Mononuclear cell (primary cell): ENCODE measurements around the gene BCL3. TPM values are rescaled to one million over a fixed set of nuclear protein-coding genes. Genes with fewer than 3 reads are reported as not detected.
"Not testable (repeated sequence)": the region's sequence is repeated elsewhere in the genome, so short reads cannot be mapped to it uniquely, and the experiment has no call there.

ENCODE experiments used
- H3K27me3 ChIP-seq: 2 replicates; pipeline ENCODE4 v1.6.0; 2011; ENCODE audit warnings: low read length, control low read depth; ENCODE audit not compliant: insufficient read depth
- H3K4me1 ChIP-seq: 2 replicates; pipeline ENCODE4 v1.5.1; 2011; ENCODE audit warnings: mild to moderate bottlenecking, low read length, control low read depth; ENCODE audit not compliant: insufficient read depth
- H3K4me3 ChIP-seq: 2 replicates; pipeline ENCODE4 v1.5.1; 2011; ENCODE audit warnings: mild to moderate bottlenecking, low read length, moderate library complexity
- H3K9me3 ChIP-seq: 2 replicates; pipeline ENCODE4 v1.5.1; 2011; ENCODE audit warnings: low read depth, mild to moderate bottlenecking, control low read depth, low read length
- total RNA-seq: library from RNA; depleted of rRNA; stranded (reverse); fragments of >200 nt; gene quantifications from one replicate; pipeline ENCODE4 v1.2.3, GENCODE V29; 2012

Gene BCL3
- total RNA-seq, 1 donor = 33.0 TPM

DNA sequence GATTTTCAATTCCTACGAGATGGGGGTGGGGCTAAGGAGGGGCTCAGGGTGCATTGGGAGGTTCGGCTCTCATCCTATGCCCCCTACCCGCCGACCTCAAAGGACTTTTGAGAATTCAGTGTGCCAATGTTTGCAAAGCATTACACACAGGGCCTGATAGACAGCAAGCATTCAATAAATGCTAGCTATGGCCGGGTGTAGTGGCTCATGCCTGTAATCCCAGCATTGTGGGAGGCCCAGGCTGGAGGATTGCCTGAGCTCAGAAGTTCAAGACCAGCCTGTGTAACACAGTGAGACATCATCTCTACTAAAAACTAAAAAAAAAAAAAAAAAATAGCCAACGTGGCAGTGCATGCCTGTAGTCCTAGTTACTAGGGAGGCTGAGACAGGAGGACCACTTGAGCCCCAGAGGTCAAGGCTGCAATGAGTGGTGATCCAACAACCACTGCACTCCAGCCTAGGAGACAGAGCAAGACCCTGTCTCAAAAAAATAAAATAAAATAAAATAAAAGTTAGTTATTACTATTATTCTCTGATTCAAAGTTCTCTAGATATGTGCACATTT, 27.2 kb downstream of the BCL3 start:
- Histone ChIP-seq H3K9me3 (no peaks in the 10 kb centered on the region), H3K4me1 (peaks cover 3% of the 10 kb centered on the region), H3K4me3 (no peak overlapping the region), H3K27me3 (no peaks in the 10 kb centered on the region)

DNA sequence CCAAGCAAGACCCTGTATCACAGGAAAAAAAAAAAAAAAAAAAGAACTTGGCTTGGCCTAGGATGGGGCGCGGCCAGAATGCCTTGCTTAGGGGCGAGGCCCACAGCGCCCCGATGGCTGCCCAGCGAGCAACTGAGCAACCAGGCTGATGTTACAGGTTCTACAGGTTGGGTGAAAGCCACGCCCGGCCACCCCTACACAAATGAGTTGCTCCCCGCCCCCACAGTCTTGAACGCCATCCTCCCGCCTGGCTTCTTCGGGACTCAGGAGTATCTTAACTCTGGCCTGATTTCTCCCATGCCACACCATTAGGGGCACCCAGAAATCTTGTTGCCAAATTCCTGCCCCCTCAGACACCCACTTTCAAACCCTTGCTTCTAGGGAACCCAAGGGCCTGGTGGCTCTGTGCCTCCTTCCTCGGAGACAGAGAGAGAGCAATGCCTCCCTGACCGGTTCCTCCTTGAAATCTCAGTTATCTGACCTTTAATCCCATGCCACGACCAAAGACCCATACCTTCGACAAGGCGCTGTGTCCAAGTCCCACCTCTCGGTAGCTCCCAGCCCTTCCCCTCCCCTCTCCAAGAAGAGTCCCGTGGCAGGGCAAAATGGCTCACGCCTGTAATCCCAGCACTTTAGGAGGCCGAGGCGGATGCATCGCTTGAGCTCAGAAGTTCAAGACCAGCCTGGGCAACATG, 28.0 kb downstream of the BCL3 start:
- Histone ChIP-seq H3K4me3 (no peak overlapping the region), H3K9me3 (no peaks in the 10 kb centered on the region)

DNA sequence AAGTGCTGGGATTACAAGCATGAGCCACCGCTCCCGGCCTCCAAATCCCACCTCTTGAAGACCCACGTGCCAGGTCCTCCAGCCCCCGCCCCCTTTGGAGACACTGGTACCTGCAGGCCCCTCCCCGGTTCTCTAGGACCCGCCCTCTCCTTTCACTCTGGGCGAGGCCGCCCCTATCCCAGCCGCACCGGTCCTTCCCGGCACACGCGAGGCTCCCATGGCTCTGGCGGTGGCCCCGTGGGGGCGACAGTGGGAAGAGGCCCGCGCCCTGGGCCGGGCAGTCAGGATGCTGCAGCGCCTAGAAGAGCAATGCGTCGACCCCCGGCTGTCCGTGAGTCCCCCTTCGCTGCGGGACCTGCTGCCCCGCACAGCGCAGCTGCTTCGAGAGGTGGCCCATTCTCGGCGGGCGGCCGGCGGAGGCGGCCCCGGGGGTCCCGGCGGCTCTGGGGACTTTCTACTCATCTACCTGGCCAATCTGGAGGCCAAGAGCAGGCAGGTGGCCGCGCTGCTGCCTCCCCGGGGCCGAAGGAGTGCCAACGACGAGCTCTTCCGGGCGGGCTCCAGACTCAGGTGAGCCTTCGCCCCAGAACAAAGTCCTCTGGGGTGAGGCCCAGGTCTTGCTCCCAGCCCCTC, 29.3 kb downstream of the BCL3 start, which contains the start of gene CBLC:
CBLC (plus strand) TSS at position 176 of the 633 bp plus-strand sequence; CDS start at position 218, 42 bp downstream.
- H3K4me1 ChIP-seq = no peaks in the 10 kb centered on the region
- H3K4me3 ChIP-seq = no peak within 1 kb of the TSS

More for the DNA sequence above, 28.0 kb downstream of the BCL3 start:
- no peaks in the 10 kb centered on the region for H3K27me3 ChIP-seq
- H3K4me1 ChIP-seq = no peaks in the 10 kb centered on the region

DNA sequence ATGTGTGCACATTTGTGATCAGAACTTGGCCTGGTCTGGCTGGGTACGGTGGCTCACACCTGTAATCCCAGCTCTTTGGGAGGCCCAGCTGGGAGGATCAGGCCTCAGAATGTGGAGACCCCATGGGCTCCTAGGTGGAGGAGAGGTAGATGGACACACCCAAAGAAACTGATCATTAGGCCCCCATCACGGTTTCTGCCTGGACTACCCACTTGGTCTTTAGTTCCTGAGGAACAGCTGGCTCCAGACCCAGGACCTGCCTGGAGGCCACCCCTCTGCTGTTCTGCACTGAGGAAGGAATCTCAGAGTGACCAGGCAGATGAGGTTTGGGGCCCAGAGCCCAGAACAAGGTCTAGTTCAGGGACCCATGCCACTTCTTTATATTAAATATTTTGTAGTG, 30.6 kb downstream of the BCL3 start:
- no peaks in the 10 kb centered on the region for H3K9me3 ChIP-seq
- no peaks in the 10 kb centered on the region for H3K27me3 ChIP-seq
- H3K4me3 ChIP-seq = no peak overlapping the region
- peaks cover 1% of the 10 kb centered on the region for H3K4me1 ChIP-seq

More for the DNA sequence above, 29.3 kb downstream of the BCL3 start, which contains the start of gene CBLC:
- Histone ChIP-seq H3K9me3 (no peaks in the 10 kb centered on the region), H3K27me3 (no peaks in the 10 kb centered on the region)

DNA sequence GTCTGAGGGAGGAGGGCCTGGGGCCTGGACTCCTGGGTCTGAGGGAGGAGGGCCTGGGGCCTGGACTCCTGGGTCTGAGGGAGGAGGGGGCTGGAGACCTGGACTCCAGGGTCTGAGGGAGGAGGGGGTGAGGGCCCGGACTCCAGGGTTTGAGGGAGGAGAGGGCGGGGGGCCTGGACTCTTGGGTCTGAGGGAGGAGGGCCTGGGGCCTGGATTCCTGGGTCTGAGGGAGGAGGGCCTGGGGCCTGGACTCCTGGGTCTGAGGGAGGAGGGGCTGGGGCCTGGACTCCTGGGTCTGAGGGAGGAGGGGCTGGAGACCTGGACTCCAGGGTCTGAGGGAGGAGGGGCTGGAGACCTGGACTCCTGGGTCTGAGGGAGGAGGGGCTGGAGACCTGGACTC, 33.2 kb downstream of the BCL3 start:
- not testable (repeated sequence) for H3K9me3 ChIP-seq, H3K4me1 ChIP-seq, H3K4me3 ChIP-seq, H3K27me3 ChIP-seq

DNA sequence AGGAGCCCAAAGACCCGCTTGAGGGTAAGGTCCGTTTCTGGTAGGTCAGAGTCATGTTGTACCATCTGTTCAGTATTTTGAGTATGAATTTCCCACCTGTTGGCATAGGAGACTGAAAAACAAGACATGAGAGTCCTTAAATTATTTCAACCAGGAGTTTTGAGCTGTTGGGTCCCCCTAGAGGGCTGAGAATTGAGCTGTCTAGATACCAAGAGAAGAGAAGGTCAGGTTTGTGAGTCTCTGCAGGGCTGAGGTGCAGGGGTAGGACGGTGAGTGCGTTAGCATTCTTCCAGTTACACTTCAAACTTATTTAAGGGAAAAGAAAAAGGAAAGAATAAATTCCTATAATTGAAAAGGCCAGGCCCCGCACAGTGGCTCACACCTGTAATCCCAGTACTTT, 34.2 kb downstream of the BCL3 start:
- peaks cover 8% of the 10 kb centered on the region for H3K4me1 ChIP-seq
- no peaks in the 10 kb centered on the region for H3K9me3 ChIP-seq
- no peak overlapping the region for H3K4me3 ChIP-seq
- no peaks in the 10 kb centered on the region for H3K27me3 ChIP-seq

DNA sequence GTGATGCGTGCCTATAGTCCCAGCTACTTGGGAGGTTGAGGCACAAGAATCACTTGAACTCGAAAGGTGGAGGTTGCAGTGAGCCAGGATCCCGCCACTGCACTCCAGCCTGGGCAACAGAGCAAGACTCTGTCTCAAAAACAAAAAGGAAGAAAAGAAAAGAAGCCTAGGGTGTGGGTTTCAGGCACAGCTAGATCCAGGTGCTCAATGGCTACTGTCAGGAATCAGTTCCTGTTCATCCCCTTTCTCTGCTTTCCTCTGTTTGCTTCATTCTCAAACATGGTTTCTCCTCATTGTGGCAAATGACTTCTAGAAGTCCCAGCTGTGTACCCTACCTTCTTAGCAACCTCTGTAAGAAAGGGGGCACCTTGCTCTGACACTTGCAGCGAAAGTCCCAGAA, 35.0 kb downstream of the BCL3 start:
- Histone ChIP-seq H3K4me1 (peaks cover 8% of the 10 kb centered on the region), H3K4me3 (no peak overlapping the region), H3K27me3 (no peaks in the 10 kb centered on the region), H3K9me3 (no peaks in the 10 kb centered on the region)

DNA sequence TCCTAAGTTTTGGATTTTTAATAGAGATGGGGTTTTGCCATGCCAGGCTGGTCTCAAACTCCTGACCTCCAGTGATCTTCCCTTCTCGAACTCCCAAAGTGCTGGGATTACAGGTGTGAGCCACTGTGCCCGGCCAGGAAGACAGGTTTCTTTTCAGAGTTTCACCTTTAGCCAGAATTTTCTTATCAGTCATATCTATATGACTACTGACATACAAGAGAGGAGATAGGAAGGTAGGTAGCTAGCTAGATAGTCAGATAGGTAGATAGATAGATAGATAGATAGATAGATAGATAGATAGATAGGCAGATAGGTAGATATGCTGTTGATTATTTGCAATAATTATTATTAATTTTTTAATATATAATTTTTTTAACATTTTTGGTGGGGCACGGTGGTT, 36.8 kb downstream of the BCL3 start:
- H3K27me3 ChIP-seq = no peaks in the 10 kb centered on the region

DNA sequence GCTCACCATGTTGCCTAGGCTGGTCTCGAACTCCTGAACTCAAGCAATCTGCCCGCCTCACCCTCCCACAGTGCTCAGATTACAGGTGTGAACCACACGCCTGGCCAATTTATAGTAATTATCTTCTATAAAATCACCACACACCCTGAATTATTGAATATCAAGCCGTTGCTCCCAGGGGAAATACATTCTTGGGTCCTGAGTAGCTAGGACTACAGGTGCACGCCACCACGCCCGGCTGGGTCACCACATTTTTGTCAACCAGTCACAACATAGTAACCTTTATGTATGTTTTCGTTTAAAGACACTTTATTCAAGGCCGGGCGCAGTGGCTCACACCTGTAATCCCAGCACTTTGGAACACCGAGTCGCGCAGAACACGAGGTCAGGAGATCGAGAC, 37.5 kb downstream of the BCL3 start:
- no peak overlapping the region for H3K4me3 ChIP-seq
- no peaks in the 10 kb centered on the region for H3K27me3 ChIP-seq
- H3K4me1 ChIP-seq = peaks cover 8% of the 10 kb centered on the region
- H3K9me3 ChIP-seq = no peaks in the 10 kb centered on the region

More for the DNA sequence above, 36.8 kb downstream of the BCL3 start:
- H3K4me1 ChIP-seq = peaks cover 8% of the 10 kb centered on the region
- no peaks in the 10 kb centered on the region for H3K9me3 ChIP-seq
- no peak overlapping the region for H3K4me3 ChIP-seq

DNA sequence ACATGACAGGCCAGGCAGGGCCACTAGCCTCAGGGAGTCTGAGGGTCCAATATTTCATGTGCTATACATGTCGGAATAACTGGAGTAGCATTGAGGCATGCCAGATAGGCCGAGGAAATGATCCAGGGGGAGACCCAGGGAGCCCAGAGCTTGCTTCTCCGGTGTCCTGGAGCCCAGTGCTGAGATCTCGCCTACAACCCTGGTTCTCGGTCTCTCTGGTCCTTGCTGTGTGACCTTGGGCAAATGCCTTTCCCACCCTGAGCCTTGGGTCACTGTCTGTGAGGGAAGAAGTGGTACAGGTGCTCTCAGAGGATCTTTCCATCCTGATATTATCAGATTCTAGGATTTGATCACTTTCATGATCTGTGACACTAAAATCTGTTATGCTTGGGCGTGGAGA, 40.5 kb downstream of the BCL3 start:
- no peak overlapping the region for H3K4me3 ChIP-seq

DNA sequence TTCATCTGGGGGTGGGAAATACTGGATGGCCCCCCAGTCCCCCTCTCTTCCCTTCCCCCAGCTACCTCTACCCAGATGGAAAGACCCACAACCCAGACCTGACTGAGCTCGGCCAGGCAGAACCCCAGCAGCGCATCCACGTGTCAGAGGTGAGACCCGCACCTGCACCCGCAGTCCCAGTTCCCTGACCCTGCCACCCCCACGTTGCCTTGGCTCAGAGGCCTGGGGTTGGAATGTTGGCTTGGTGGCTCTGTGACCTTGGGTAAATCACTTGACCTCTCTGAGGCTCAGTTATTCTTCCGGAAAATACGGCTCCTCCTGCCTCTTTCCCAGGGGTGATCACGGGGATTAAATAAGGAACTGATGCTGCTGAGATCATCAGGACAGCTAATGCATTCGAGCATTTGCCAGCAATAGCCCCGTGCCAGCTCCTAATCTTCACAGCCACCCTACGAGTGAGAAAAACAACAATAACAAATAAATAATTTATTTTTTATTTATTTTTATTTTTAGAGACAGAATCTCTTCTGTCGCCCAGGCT, 41.5 kb downstream of the BCL3 start:
- Histone ChIP-seq H3K9me3 (no peaks in the 10 kb centered on the region), H3K4me3 (no peak overlapping the region), H3K27me3 (no peaks in the 10 kb centered on the region), H3K4me1 (no peaks in the 10 kb centered on the region)

More for the DNA sequence above, 40.5 kb downstream of the BCL3 start:
- peaks cover 8% of the 10 kb centered on the region for H3K4me1 ChIP-seq
- no peaks in the 10 kb centered on the region for H3K9me3 ChIP-seq
- H3K27me3 ChIP-seq = no peaks in the 10 kb centered on the region

DNA sequence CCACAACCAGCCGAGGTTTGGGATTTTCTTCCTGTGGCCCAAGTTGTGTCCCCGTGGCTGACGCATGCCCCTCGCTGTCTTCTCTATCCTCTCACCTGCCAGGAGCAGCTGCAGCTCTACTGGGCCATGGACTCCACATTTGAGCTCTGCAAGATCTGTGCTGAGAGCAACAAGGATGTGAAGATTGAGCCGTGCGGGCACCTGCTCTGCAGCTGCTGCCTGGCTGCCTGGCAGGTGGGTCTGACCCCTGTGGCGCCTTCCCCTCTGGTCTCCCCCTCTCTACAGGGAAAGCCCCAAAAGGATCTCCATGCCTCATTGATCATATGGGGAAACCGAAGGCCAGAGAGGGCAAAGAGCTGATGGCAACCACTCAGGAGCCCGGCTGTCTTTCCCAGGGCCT, 43.8 kb downstream of the BCL3 start:
- Histone ChIP-seq H3K4me3 (no peak overlapping the region), H3K27me3 (no peaks in the 10 kb centered on the region)

DNA sequence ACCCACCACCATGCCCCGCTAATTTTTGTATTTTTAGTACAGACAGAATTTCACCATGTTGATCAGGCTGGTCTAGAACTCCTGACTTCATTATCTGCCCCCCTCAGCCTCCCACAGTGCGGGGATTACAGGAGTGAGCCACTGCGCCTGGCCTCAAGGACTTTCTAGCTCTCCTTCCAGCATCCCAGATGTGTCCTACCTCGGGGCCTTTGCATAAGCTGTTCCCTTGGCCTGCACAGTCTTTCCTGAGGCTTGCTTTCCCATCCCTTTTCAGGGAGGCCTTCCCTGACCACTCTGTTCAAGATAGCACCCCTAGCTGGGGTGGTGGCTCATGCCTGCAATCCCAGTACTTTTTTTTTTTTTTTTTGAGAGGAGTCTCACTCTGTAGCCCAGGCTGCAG, 46.1 kb downstream of the BCL3 start:
- Histone ChIP-seq H3K27me3 (no peaks in the 10 kb centered on the region), H3K4me3 (no peak overlapping the region), H3K4me1 (peaks cover 6% of the 10 kb centered on the region), H3K9me3 (no peaks in the 10 kb centered on the region)

More for the DNA sequence above, 43.8 kb downstream of the BCL3 start:
- Histone ChIP-seq H3K9me3 (no peaks in the 10 kb centered on the region), H3K4me1 (peaks cover 6% of the 10 kb centered on the region)

DNA sequence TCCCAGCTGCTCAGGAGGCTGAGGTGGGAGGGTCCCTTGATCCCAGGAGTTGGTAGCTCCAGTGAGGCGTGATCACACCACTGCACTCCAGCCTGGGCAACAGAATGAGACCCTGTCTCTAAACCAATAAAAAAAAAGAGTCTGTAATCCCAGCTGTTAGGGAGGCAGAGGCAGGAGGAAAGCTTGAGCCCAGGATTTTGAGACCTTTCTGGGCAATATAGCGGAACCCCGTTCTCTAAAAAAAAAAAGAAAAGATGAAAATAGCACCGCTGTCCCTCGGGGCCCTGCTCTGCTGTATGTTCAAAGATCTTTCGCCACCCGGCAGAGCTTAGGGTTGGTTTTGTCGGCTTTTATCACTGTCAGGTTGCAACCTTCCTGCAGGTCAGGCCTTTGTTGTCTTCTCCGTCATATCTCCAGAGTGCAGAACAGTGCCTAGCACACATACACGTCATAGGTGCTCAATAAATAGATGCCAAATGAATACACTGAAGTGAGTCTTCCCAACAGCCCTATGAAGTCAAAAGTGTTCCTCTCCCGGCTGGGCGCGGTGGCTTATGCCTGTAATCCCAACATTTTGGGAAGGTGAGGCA, 47.0 kb downstream of the BCL3 start:
- H3K27me3 ChIP-seq = no peaks in the 10 kb centered on the region
- peaks cover 9% of the 10 kb centered on the region for H3K4me1 ChIP-seq
- H3K4me3 ChIP-seq = no peak overlapping the region
- no peaks in the 10 kb centered on the region for H3K9me3 ChIP-seq

DNA sequence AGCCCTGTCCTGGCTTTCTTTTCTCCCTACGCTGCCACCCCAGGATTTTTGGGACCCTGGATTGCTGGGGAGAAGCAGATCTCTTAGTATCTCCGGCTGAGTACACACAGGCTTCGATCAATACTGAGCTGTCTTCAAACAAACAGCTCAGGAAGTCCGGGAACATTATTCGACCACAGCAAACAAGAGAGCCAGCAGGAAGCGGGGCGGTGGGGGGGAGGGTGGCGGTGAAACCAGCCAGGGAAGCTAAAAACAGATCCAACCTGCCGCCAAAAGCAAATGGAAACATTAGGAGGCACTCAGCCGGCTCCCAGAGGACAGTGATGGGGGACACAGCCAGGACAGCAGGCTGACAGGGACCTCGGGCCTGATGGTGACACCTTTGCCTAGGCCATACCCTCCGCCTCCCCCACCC, 48.2 kb downstream of the BCL3 start:
- Histone ChIP-seq H3K9me3 (no peaks in the 10 kb centered on the region), H3K27me3 (no peaks in the 10 kb centered on the region), H3K4me3 (no peak overlapping the region), H3K4me1 (peaks cover 9% of the 10 kb centered on the region)
